K562 (cell line): ENCODE data around the gene NKAPL. TPM values are rescaled to one million over a fixed set of nuclear protein-coding genes. Genes with fewer than 3 reads are reported as not detected.

ENCODE experiments used
- CTBP1 ChIP-seq: fragments of 450-650 bp; IDR thresholded peaks from 2 replicates; pipeline ENCODE4 v1.6.1; 2016; ENCODE audit warnings: borderline replicate concordance
- DIDO1 ChIP-seq: fragments of 450-650 bp; IDR thresholded peaks from 2 replicates; pipeline ENCODE4 v1.6.1; 2016; ENCODE audit warnings: low read depth, missing biosample characterization, missing genetic modification characterization
- GTF2E2 ChIP-seq: fragments of 200-800 bp; sonication (Bioruptor generic); IDR thresholded peaks from 2 replicates; pipeline ENCODE4 v1.6.1; 2016; ENCODE audit warnings: missing genetic modification characterization, missing compliant biosample characterization
- KDM5B ChIP-seq: fragments of 200-600 bp; sonication (generic); IDR thresholded peaks from 2 replicates; pipeline ENCODE4 v1.6.1; 2012; ENCODE audit warnings: low read depth, mild to moderate bottlenecking, moderate library complexity, low read length, control low read depth, inconsistent platforms; ENCODE audit not compliant: insufficient replicate concordance
- NFRKB ChIP-seq: fragments of 450-650 bp; IDR thresholded peaks from 2 replicates; pipeline ENCODE4 v1.6.1; 2016; ENCODE audit warnings: low read depth
- NR4A1 ChIP-seq, 2 experiments: fragments of 250-450 bp in 1 of 2; fragments of 450-650 bp in 1 of 2; sonication (Bioruptor Pico) in 1 of 2; IDR thresholded peaks; 2 replicates each; pipeline versions ENCODE4 v1.4.0 to v1.6.1; 2016 to 2020; ENCODE audit warnings: mild to moderate bottlenecking in 2 of 2, missing compliant biosample characterization in 1 of 2, missing genetic modification characterization in 1 of 2, moderate library complexity in 1 of 2
- POLR2G ChIP-seq: fragments of 200-400 bp; formaldehyde crosslinking; IDR thresholded peaks from 2 replicates; pipeline ENCODE4 v1.6.1; 2017; ENCODE audit warnings: low read depth, mild to moderate bottlenecking, antibody characterized with exemption, low read length, moderate library complexity
- SMARCE1 ChIP-seq: fragments of 450-650 bp; IDR thresholded peaks from 2 replicates; pipeline ENCODE4 v1.7.1; 2016; ENCODE audit warnings: mild to moderate bottlenecking
- TBP ChIP-seq: optimal IDR thresholded peaks from 2 replicates; pipeline ENCODE3; 2011; ENCODE audit warnings: low read depth, low read length, improper control_type of control experiment
- USF2 ChIP-seq: sonication (generic); formaldehyde crosslinking; IDR thresholded peaks from 2 replicates; pipeline ENCODE4 v1.5.0; 2020; ENCODE audit warnings: missing genetic modification reagents
- ZBTB11 ChIP-seq, 3 experiments: fragments of 200-800 bp in 1 of 3; fragments of 250-450 bp in 1 of 3; fragments of 450-650 bp in 1 of 3; sonication (Bioruptor Pico) in 1 of 3; sonication (Bioruptor generic) in 1 of 3; formaldehyde crosslinking in 1 of 3; IDR thresholded peaks; 2 replicates each; pipeline versions ENCODE4 v1.6.1 to v1.8.0; 2016 to 2022; ENCODE audit warnings: mild to moderate bottlenecking in 2 of 3, missing genetic modification characterization in 2 of 3, missing compliant biosample characterization in 1 of 3, moderate library complexity in 1 of 3
- polyA plus RNA-seq, 8 experiments: library from polyadenylated mRNA; depleted of rRNA in 4 of 8; stranded (reverse) in 5 of 8; unstranded in 3 of 8; fragments of >200 nt; fragmentation: Nextera tagmentation in 2 of 8; fragmentation: Illumina TruSeq in 1 of 8; extraction: Ambion mirVana in 2 of 8; extraction: Trizol in 1 of 8; gene quantifications; 2 replicates each; pipeline versions ENCODE4 v1.2.1 to v1.2.3, GENCODE V29; 2011 to 2014; ENCODE audit warnings: inconsistent platforms in 1 of 8, missing spikeins in 1 of 8
- total RNA-seq, 7 experiments: library from RNA; depleted of rRNA in 6 of 7; stranded (reverse); fragments of >200 nt in 6 of 7; fragmentation: Illumina TruSeq in 2 of 7; extraction: Trizol in 2 of 7; gene quantifications; 2 replicates each; pipeline versions ENCODE4 v1.2.1 to v1.2.3, GENCODE V29; 2011 to 2021; ENCODE audit warnings: low replicate concordance in 1 of 7
- TF ChIP-seq, protein P1 (sequence below): conservative IDR thresholded peaks from 2 replicates; pipeline ENCODE4 v1.6.1; 2011; ENCODE audit warnings: low read depth, mild to moderate bottlenecking, low read length; ENCODE audit not compliant: control insufficient read depth
- TF ChIP-seq, protein P2 (sequence below): fragments of 450-650 bp; formaldehyde crosslinking; IDR thresholded peaks from 2 replicates; pipeline ENCODE4 v1.4.0; 2020; ENCODE audit warnings: mild to moderate bottlenecking, moderate library complexity
- TF ChIP-seq, protein P3 (sequence below): fragments of 150-350 bp; conservative IDR thresholded peaks from 2 replicates; pipeline ENCODE4 v1.6.1; 2014; ENCODE audit warnings: low read length

Gene NKAPL
- total and polyA plus RNA-seq, 9 of the 15 experiments (the other 6 are each of a cell fraction or from before 2014, with no cell fraction given) = not detected

DNA sequence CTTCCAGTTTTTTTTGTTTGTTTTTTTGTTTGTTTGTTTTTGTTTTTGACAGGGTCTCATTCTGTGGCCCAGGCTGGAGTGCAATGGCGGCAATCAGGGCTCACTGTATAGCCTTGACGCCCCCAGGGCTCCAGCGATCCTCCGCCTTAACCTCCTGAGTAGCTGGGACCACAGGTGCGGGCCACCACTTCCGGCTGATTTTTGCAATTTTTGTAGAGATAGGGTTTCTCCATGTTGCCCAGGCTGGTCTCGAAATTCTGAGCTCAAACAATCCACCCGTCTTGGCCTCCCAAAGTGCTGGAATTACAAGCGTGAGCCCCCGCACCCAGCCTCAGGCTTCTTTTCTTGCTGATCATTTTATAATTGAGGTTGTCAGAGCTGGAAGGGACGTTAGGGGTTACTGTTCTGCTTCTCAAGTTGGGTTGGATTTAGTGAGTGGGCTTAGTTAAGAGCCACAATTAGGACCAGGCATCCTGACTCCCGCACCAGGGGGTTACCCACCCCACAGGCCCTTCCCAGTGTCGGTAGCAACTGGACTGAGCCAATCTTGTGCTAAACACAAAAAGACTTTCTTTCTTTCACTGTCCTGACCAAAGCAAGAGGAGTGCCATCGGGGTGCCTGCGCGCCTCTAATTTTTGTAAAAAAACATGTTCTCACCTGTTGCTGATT is 47.1 kb upstream of the NKAPL start (continued):
- TF ChIP-seq NR4A1 (CRISPR knock-in tag; IDR thresholded peaks at IDR 0.05) (no peak), NR4A1 (tag; IDR thresholded peaks at IDR 0.05) (peak; percentile 80), SMARCE1 (0 out of 2 replicates have a peak, but pooled peaks have one; percentile 17), NFRKB (peak; percentile 92), POLR2G (peak; percentile 48; the same call in 1 of the 2 replicates), CTBP1 (0 out of 2 replicates have a peak, but pooled peaks have one; percentile 0), TBP (peak; percentile 19), GTF2E2 (0 out of 2 replicates have a peak, but pooled peaks have one; percentile 49), KDM5B (peak; percentile 66), ZBTB11 (CRISPR knock-in tag; IDR thresholded peaks at IDR 0.05) (peak in 1 of 3 experiments; percentile 12; a peak in 1 of 6 replicates), USF2 (CRISPR knock-in tag) (no peak), DIDO1 (0 out of 2 replicates have a peak, but pooled peaks have one; percentile 36)
- TF ChIP-seq, protein P1, sequence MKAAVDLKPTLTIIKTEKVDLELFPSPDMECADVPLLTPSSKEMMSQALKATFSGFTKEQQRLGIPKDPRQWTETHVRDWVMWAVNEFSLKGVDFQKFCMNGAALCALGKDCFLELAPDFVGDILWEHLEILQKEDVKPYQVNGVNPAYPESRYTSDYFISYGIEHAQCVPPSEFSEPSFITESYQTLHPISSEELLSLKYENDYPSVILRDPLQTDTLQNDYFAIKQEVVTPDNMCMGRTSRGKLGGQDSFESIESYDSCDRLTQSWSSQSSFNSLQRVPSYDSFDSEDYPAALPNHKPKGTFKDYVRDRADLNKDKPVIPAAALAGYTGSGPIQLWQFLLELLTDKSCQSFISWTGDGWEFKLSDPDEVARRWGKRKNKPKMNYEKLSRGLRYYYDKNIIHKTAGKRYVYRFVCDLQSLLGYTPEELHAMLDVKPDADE = peak; percentile 52
- TF ChIP-seq, protein P2, sequence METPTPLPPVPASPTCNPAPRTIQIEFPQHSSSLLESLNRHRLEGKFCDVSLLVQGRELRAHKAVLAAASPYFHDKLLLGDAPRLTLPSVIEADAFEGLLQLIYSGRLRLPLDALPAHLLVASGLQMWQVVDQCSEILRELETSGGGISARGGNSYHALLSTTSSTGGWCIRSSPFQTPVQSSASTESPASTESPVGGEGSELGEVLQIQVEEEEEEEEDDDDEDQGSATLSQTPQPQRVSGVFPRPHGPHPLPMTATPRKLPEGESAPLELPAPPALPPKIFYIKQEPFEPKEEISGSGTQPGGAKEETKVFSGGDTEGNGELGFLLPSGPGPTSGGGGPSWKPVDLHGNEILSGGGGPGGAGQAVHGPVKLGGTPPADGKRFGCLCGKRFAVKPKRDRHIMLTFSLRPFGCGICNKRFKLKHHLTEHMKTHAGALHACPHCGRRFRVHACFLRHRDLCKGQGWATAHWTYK (CRISPR knock-in tag) = no peak
- TF ChIP-seq, protein P3, sequence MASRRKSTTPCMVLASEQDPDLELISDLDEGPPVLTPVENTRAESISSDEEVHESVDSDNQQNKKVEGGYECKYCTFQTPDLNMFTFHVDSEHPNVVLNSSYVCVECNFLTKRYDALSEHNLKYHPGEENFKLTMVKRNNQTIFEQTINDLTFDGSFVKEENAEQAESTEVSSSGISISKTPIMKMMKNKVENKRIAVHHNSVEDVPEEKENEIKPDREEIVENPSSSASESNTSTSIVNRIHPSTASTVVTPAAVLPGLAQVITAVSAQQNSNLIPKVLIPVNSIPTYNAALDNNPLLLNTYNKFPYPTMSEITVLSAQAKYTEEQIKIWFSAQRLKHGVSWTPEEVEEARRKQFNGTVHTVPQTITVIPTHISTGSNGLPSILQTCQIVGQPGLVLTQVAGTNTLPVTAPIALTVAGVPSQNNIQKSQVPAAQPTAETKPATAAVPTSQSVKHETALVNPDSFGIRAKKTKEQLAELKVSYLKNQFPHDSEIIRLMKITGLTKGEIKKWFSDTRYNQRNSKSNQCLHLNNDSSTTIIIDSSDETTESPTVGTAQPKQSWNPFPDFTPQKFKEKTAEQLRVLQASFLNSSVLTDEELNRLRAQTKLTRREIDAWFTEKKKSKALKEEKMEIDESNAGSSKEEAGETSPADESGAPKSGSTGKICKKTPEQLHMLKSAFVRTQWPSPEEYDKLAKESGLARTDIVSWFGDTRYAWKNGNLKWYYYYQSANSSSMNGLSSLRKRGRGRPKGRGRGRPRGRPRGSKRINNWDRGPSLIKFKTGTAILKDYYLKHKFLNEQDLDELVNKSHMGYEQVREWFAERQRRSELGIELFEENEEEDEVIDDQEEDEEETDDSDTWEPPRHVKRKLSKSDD = no peak
